ENCODE measurements around the gene NUDT8.

DNA sequence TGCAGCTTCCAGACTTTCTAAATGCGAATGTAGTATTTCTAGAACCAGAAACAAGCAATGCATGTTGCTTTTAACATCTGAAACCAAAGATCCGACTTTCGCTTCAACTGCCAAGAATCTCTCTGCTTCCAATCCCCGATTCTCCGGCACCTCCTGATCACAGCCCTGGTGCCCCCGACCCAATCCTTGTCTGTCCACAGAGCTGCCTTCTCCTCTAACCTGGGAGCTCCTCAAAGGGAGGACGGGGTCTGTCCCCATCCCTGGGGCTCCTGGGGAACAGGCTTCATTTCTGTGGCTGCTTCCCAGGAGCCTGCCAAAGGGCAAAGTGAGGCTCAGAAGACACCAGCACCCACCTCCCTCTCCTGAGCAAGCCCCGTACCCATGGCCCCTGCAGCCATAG is 44.2 kb upstream of the NUDT8 start:
- TF ChIP-seq, protein P1, sequence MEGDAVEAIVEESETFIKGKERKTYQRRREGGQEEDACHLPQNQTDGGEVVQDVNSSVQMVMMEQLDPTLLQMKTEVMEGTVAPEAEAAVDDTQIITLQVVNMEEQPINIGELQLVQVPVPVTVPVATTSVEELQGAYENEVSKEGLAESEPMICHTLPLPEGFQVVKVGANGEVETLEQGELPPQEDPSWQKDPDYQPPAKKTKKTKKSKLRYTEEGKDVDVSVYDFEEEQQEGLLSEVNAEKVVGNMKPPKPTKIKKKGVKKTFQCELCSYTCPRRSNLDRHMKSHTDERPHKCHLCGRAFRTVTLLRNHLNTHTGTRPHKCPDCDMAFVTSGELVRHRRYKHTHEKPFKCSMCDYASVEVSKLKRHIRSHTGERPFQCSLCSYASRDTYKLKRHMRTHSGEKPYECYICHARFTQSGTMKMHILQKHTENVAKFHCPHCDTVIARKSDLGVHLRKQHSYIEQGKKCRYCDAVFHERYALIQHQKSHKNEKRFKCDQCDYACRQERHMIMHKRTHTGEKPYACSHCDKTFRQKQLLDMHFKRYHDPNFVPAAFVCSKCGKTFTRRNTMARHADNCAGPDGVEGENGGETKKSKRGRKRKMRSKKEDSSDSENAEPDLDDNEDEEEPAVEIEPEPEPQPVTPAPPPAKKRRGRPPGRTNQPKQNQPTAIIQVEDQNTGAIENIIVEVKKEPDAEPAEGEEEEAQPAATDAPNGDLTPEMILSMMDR (IDR thresholded peaks at IDR 0.05) = no peak
- no peak for TF ChIP-seq POLR2A (IDR thresholded peaks at IDR 0.05)
